IMR-90 (cell line): ENCODE results near the gene COIL. TPM values are rescaled to one million over a fixed set of nuclear protein-coding genes. Genes with fewer than 3 reads are reported as not detected.
A peak's percentile ranks its signal among the peaks of the same experiment; 100 is the strongest.

ENCODE experiments used
- ATAC-seq: fragments of 200-7000 bp; cut with Tn5 transposase; 2 replicates; pipeline ENCODE4 v1.9.1; 2020; ENCODE audit warnings: low read depth, mild to moderate bottlenecking, moderate library complexity
- BruUV-seq: library from RNA; stranded (reverse); fragments of 400-500 nt; replicated peaks from 2 replicates; lab custom pipeline; 2021; lab: Mats Ljungman, UMichigan
- CTCF ChIA-PET: fragments of 300-600 bp; formaldehyde crosslinking; extraction: SDS; loops from one replicate; lab custom pipeline; 2021; ENCODE audit warnings: antibody characterized with exemption; lab: Yijun Ruan, JAX
- POLR2A ChIA-PET: fragments of 300-600 bp; sonication (Branson Sonifier 250); formaldehyde crosslinking; loops from one replicate; lab custom pipeline; 2022; ENCODE audit warnings: antibody characterized with exemption; ENCODE audit not compliant: unreplicated experiment; lab: Charles Lee
- DNase-seq: peaks from one replicate; pipeline ENCODE4 v3.0.0; 2013
- H2AFZ ChIP-seq: replicated peaks from 2 replicates; pipeline ENCODE3; 2013; ENCODE audit warnings: low read length, mild to moderate bottlenecking; ENCODE audit not compliant: poor library complexity
- H2AK5ac ChIP-seq: 2 replicates; pipeline ENCODE4 v1.6.1; 2013; ENCODE audit warnings: low read depth, low read length, inconsistent platforms
- H2AK9ac ChIP-seq: replicated peaks from 2 replicates; pipeline ENCODE3; 2013; ENCODE audit warnings: mild to moderate bottlenecking, low read depth, low read length, moderate library complexity; ENCODE audit not compliant: poor library complexity
- H2BK120ac ChIP-seq: 2 replicates; pipeline ENCODE4 v1.6.1; 2013; ENCODE audit warnings: low read depth, low read length, inconsistent platforms
- H2BK15ac ChIP-seq: 3 replicates; pipeline ENCODE4 v1.6.1; 2013; ENCODE audit warnings: low read depth, low read length, inconsistent platforms
- H2BK20ac ChIP-seq: 2 replicates; pipeline ENCODE4 v1.6.1; 2013; ENCODE audit warnings: low read depth, mild to moderate bottlenecking, inconsistent platforms, low read length, moderate library complexity
- H2BK5ac ChIP-seq: 2 replicates; pipeline ENCODE4 v1.6.1; 2013; ENCODE audit warnings: mild to moderate bottlenecking, low read depth, low read length, inconsistent platforms; ENCODE audit not compliant: poor library complexity, severe bottlenecking
- H3K14ac ChIP-seq: replicated peaks from 2 replicates; pipeline ENCODE4 v1.6.1; 2013; ENCODE audit warnings: low read depth, low read length, inconsistent platforms
- H3K18ac ChIP-seq: 2 replicates; pipeline ENCODE4 v1.6.1; 2013; ENCODE audit warnings: low read depth, low read length, control low read depth
- H3K23ac ChIP-seq: 2 replicates; pipeline ENCODE4 v1.6.1; 2013; ENCODE audit warnings: low read depth, low read length, inconsistent platforms
- H3K27ac ChIP-seq: 2 replicates; pipeline ENCODE4 v1.5.1; 2013; ENCODE audit warnings: mild to moderate bottlenecking, control low read depth, low read length; ENCODE audit not compliant: insufficient read depth
- H3K27me3 ChIP-seq: 2 replicates; pipeline ENCODE4 v1.6.1; 2013; ENCODE audit warnings: low read length; ENCODE audit not compliant: control insufficient read depth, insufficient read depth
- H3K36me3 ChIP-seq: 2 replicates; pipeline ENCODE4 v1.6.1; 2013; ENCODE audit warnings: low read length, mixed read lengths; ENCODE audit not compliant: control insufficient read depth, insufficient read depth
- H3K4ac ChIP-seq: 2 replicates; pipeline ENCODE4 v1.6.1; 2013; ENCODE audit warnings: low read depth, low read length, inconsistent platforms
- H3K4me1 ChIP-seq: 2 replicates; pipeline ENCODE4 v1.6.1; 2013; ENCODE audit warnings: low read length, mixed read lengths; ENCODE audit not compliant: control insufficient read depth, insufficient read depth
- H3K4me2 ChIP-seq: 2 replicates; pipeline ENCODE4 v1.6.1; 2013; ENCODE audit warnings: low read depth, mild to moderate bottlenecking, control low read depth, low read length, moderate library complexity
- H3K4me3 ChIP-seq: 2 replicates; pipeline ENCODE4 v1.5.1; 2013; ENCODE audit warnings: low read depth, mild to moderate bottlenecking, control low read depth, low read length, moderate library complexity; ENCODE audit not compliant: insufficient read depth
- H3K56ac ChIP-seq: 2 replicates; pipeline ENCODE4 v1.6.1; 2013; ENCODE audit warnings: low read length, inconsistent platforms; ENCODE audit not compliant: insufficient read depth; ENCODE audit errors: extremely low read depth
- H3K79me1 ChIP-seq, 2 experiments: 2 replicates each; pipeline ENCODE4 v1.6.1; 2013; ENCODE audit warnings: low read length in 2 of 2, inconsistent platforms in 1 of 2, low read depth in 1 of 2
- H3K9ac ChIP-seq: 2 replicates; pipeline ENCODE4 v1.6.1; 2013; ENCODE audit warnings: low read depth, low read length, control low read depth
- H3K9me1 ChIP-seq: 2 replicates; pipeline ENCODE4 v1.6.1; 2013; ENCODE audit warnings: low read length, inconsistent platforms; ENCODE audit not compliant: insufficient read depth
- H3K9me3 ChIP-seq: 2 replicates; pipeline ENCODE4 v1.6.1; 2013; ENCODE audit warnings: low read length; ENCODE audit not compliant: control insufficient read depth, insufficient read depth
- H4K20me1 ChIP-seq: 2 replicates; pipeline ENCODE4 v1.6.1; 2013; ENCODE audit warnings: low read length, inconsistent platforms; ENCODE audit not compliant: insufficient read depth
- H4K5ac ChIP-seq: 2 replicates; pipeline ENCODE4 v1.6.1; 2013; ENCODE audit warnings: mild to moderate bottlenecking, low read depth, low read length, control low read depth
- H4K8ac ChIP-seq, 2 experiments: 2 replicates each; pipeline ENCODE4 v1.6.1; 2013; ENCODE audit warnings: low read depth in 2 of 2, low read length in 2 of 2, control low read depth in 1 of 2, inconsistent platforms in 1 of 2
- H4K91ac ChIP-seq: 2 replicates; pipeline ENCODE4 v1.6.1; 2013; ENCODE audit warnings: low read depth, low read length, inconsistent platforms; ENCODE audit not compliant: insufficient read depth
- CEBPB ChIP-seq: IDR thresholded peaks from 2 replicates; pipeline ENCODE4 v1.6.1; 2012; ENCODE audit warnings: low read depth, low read length, improper control_type of control experiment
- WGBS, 2 experiments: methylation state at CpG; one replicate each; pipeline versions ENCODE4 v1.1.5 to v1.1.7; 2013; ENCODE audit warnings: missing lambda C conversion rate in 2 of 2; ENCODE audit not compliant: insufficient read length in 1 of 2; ENCODE audit errors: extremely low coverage in 2 of 2; 5-methylcytosine and 5-hydroxymethylcytosine counted together
- dilution Hi-C: fragments of 300-500 bp; cut with HindIII; formaldehyde crosslinking; loops from one replicate; pipeline ENCODE4 v1.14.3; 2018; ENCODE audit warnings: low sequenced_read_pairs; ENCODE audit not compliant: unreplicated experiment
- in situ Hi-C: fragments of 300-500 bp; cut with MboI; formaldehyde crosslinking; loops from 3 replicates; pipeline ENCODE4 v1.14.3; 2019; ENCODE audit warnings: low sequenced_read_pairs, inconsistent platforms, mixed read lengths
- intact Hi-C: fragments of 100-400 bp; cut with micrococcal nuclease; formaldehyde crosslinking; loops from 2 replicates; pipeline ENCODE4 v1.10.0; 2022
- polyA plus RNA-seq, 3 experiments: library from polyadenylated mRNA; depleted of rRNA; stranded (reverse); fragments of >200 nt; gene quantifications; 2 replicates each; pipeline ENCODE4 v1.2.3, GENCODE V29; 2012; ENCODE audit warnings: low replicate concordance in 1 of 3
- total RNA-seq: library from RNA; depleted of rRNA; stranded (reverse); fragments of >200 nt; gene quantifications from 2 replicates; pipeline ENCODE4 v1.2.3, GENCODE V29; 2012
- TF ChIP-seq, protein P1 (sequence below): fragments of 150-350 bp; IDR thresholded peaks from 2 replicates; pipeline ENCODE4 v1.6.1; 2017; ENCODE audit warnings: mild to moderate bottlenecking, antibody characterized with exemption, low read length, low read depth

Gene COIL
- total and polyA plus RNA-seq, 2 of the 4 experiments (the other 2 are of a cell fraction), result 5.2 to 13.3 TPM

DNA sequence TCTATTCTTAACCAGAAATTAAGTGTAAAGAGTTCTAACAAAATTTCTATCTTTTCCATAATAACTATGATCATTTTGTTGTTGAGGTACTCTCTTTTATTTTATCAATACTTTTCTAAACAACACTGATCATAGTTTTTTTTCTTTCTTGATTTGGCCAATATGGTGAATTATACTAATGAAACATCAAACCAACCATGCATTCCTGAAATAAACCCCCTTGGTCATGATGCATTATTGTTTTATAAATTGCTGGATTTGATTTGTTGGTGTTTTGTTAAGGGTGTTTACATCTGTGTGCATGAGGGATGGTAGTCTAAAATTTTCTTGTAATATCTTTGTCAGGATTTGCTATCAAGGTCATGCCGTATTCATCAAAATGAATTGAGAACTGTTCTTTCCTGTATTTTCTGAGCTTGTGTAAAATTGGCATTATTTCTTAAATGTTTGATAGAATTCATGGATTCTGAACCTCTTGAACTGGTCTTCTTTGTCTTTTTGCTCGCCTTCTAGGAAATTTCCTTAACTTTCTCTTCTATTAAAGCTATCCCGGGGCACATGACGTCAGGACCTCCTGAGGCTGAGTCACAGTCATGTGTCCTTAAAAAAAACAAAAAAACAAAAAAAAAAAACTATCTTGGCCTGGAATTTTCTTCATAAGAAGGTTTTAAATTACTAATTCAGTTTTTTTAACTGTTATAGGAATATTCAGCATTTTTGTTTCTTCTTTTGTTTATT, 43.1 kb downstream of the COIL start:
- H3K56ac ChIP-seq, result no peak overlapping the region
- ChIA-PET POLR2A (no interaction called here), CTCF (no interaction called here)
- H4K5ac ChIP-seq, result no peak overlapping the region
- H2BK20ac ChIP-seq, result no peak overlapping the region
- H3K9me1 ChIP-seq, result peaks cover 2% of the 10 kb centered on the region; the same call in 1 of the 2 replicates
- in situ Hi-C loops, result no loop called here
- no peak overlapping the region for H2AFZ ChIP-seq
- DNase-seq, result no peak
- H3K36me3 ChIP-seq, result no peaks in the 10 kb centered on the region
- no peak overlapping the region for H3K4me3 ChIP-seq
- no TSS peak for BruUV-seq
- H2AK9ac ChIP-seq, result no peak overlapping the region
- H3K4me2 ChIP-seq, result no peak overlapping the region
- H4K91ac ChIP-seq, result no peak overlapping the region
- no peak overlapping the region for H2AK5ac ChIP-seq
- H3K9me3 ChIP-seq, result no peaks in the 10 kb centered on the region
- H4K8ac ChIP-seq, result no peak overlapping the region
- intact Hi-C loops, result no loop called here
- no peak overlapping the region for H3K23ac ChIP-seq
- no peak overlapping the region for H2BK5ac ChIP-seq
- no peak overlapping the region for H3K27ac ChIP-seq
- WGBS, 2 experiments, result no CpG with 5 or more reads among the region's 4 CpGs
- H3K79me1 ChIP-seq, result peaks cover 6 to 22% of the 10 kb centered on the region in 2 experiments; a peak in 3 of 4 replicates
- H3K18ac ChIP-seq, result no peak overlapping the region
- H4K20me1 ChIP-seq, result peaks cover 7% of the 10 kb centered on the region; the same call in 1 of the 2 replicates
- no peak overlapping the region for H3K14ac ChIP-seq
- TF ChIP-seq, protein P1, sequence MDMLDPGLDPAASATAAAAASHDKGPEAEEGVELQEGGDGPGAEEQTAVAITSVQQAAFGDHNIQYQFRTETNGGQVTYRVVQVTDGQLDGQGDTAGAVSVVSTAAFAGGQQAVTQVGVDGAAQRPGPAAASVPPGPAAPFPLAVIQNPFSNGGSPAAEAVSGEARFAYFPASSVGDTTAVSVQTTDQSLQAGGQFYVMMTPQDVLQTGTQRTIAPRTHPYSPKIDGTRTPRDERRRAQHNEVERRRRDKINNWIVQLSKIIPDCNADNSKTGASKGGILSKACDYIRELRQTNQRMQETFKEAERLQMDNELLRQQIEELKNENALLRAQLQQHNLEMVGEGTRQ, result 0 out of 2 replicates have a peak, but pooled peaks have one; percentile 21
- no peak for TF ChIP-seq CEBPB
- H3K4ac ChIP-seq, result no peak overlapping the region
- dilution Hi-C loops, result no loop called here
- no peak overlapping the region for H2BK120ac ChIP-seq
- no peak for ATAC-seq
- H2BK15ac ChIP-seq, result no peak overlapping the region; the same call in 2 of the 3 replicates
- H3K9ac ChIP-seq, result no peak overlapping the region
- H3K4me1 ChIP-seq, result peaks cover 7% of the 10 kb centered on the region
- no peaks in the 10 kb centered on the region for H3K27me3 ChIP-seq
